Psoas muscle (tissue), 8 donors: Measurements from ENCODE around the gene PLXDC2. TPM values are rescaled to one million over a fixed set of nuclear protein-coding genes. Genes with fewer than 3 reads are reported as not detected.

Experiments
- ATAC-seq, 4 donors: fragments of 200-7000 bp; cut with Tn5 transposase; one replicate each; pipeline ENCODE4 v1.9.1; 2020; ENCODE audit warnings: moderate library complexity in 3 of 4, mild to moderate bottlenecking in 2 of 4
- DNase-seq, 2 donors: peaks; one replicate each; pipeline ENCODE4 v3.0.0-alpha.2; 2020
- H3K27ac ChIP-seq: fragments of 200-600 bp; one replicate; pipeline ENCODE4 v1.8.0; 2022
- H3K27me3 ChIP-seq, 3 donors: fragments of 200-600 bp in 1 of 3; one replicate each; pipeline versions ENCODE4 v1.6.1 to v1.8.0; 2013 to 2022; ENCODE audit warnings: low read length in 2 of 3, mild to moderate bottlenecking in 2 of 3, moderate library complexity in 1 of 3; ENCODE audit not compliant: insufficient read depth in 3 of 3
- H3K36me3 ChIP-seq, 2 donors: fragments of 200-600 bp in 1 of 2; one replicate each; pipeline versions ENCODE4 v1.6.1 to v1.8.0; 2013 to 2022; ENCODE audit warnings: low read depth in 1 of 2, mild to moderate bottlenecking in 1 of 2, moderate library complexity in 1 of 2; ENCODE audit not compliant: insufficient read depth in 1 of 2
- H3K4me1 ChIP-seq: fragments of 200-600 bp; one replicate; pipeline ENCODE4 v1.8.0; 2022
- H3K4me3 ChIP-seq: fragments of 200-600 bp; one replicate; pipeline ENCODE4 v1.8.0; 2022; ENCODE audit warnings: mild to moderate bottlenecking
- H3K9me3 ChIP-seq: fragments of 200-600 bp; one replicate; pipeline ENCODE4 v1.8.0; 2022
- WGBS, 3 donors: extraction: QIAGEN DNeasy Blood & Tissue Kit; methylation state at CpG; one replicate each; pipeline versions ENCODE4 v1.1.6 to v1.1.7; 2013; 5-methylcytosine and 5-hydroxymethylcytosine counted together
- intact Hi-C, 2 donors: fragments of 100-400 bp; cut with DNase I; formaldehyde crosslinking; loops; one replicate each; pipeline versions ENCODE4 v1.11.0 to v1.14.2; 2022
- polyA plus RNA-seq, 3 donors: library from polyadenylated mRNA; stranded (reverse); fragments of 200-250 nt; gene quantifications; one replicate each; pipeline ENCODE4 v1.2.3, GENCODE V29; 2013
- total RNA-seq, 4 donors: library from RNA; stranded (reverse); fragmentation: NEBNext Ultra II Directional in 2 of 4; extraction: Animal tissue kit (Norgen Biotek cat#: 25700) in 2 of 4; gene quantifications; one replicate each; pipeline versions ENCODE4 v1.2.1 to v1.2.4, GENCODE V29; 2021 to 2023
- TF ChIP-seq, protein P1 (sequence below): fragments of 200-600 bp; IDR thresholded peaks from one replicate; pipeline ENCODE4 v1.8.0; 2022; ENCODE audit warnings: antibody characterized with exemption
- donor health status: healthy with polysubstance abuse.
- donor health status: DM: no; HTN: no; CAD: no; lungs with moderate emphysema.
- donor health status: Bipolar disorder and iron deficiency.
- donor health status: healthy.
- donor health status: DM: yes; HTN: yes; CAD: no.
- donor health status: DM: no; HTN: no; CAD: no.
- donor health status: DM: no; HTN: no; CAD: no.
- donor health status: DM: yes; HTN: yes; CAD: no.

The PLXDC2 gene
- total and polyA plus RNA-seq, 7 donors, result 2.3 to 21.4 (median 9.2) TPM

DNA sequence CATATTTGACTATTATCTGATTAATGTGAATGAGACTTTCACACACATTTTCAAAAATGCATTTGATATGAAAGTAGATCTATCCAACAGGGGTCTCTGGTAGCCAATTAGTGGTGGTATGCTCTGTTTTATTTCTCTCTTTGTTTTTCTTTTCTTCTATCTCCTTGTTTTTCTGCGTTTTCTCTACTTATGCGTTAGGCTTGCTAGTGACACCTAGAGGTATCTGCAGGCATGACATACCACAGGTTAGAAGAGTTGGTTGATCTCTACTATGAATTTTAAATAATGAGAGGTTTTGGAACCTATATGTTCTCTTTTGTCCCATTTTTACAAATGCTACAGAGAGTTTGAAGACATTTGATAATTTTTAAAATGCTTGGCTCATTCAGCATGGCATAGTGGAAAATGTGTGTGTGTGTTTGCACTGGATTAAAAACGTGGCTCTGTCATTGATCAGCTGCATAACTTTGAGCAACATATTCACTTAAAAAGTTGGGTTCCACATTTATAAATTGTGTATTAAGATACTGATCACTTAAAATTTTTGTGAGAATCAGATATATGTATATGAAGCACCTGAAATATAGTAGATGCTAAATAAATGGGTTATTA, 28.1 kb upstream of the PLXDC2 start:
- WGBS, 3 donors, result 11 to 22% (median 20%) methylated on average over 3 of the region's 3 CpGs

DNA sequence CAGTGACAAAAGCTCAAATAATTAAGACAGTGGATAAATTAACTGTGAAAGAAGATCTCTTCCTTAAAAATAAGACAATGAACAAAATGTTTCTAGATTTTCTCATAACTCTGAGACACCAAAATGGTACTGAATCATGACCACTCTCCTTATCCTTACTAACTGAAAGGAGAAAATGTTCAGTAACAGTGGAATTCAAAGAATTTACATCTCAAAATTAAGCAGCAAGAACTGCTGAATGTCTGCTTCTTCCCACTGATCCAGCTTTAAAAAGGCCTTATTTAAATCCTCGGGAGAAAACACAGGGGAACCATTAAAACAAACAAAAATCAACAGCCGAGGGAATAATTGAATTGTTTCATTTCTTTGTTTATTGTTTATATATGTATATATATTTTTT, 27.3 kb upstream of the PLXDC2 start:
- Histone ChIP-seq H3K4me1 (no peaks in the 10 kb centered on the region), H3K4me3 (no peak overlapping the region), H3K27ac (no peak overlapping the region), H3K9me3 (no peaks in the 10 kb centered on the region), H3K36me3 (no peaks in the 10 kb centered on the region), H3K27me3 (no peaks in the 10 kb centered on the region)
- 64 to 70% (median 65%) methylated on average over 2 of the region's 2 CpGs for WGBS, 3 donors
- DNase-seq (no peak), ATAC-seq (no peak)
- intact Hi-C loops, result loop anchor here in 1 of 2 donors (10.0 kb wide), 1 partner anchor 374 kb away; no protein-coding TSS in a partner anchor
- TF ChIP-seq, protein P1, sequence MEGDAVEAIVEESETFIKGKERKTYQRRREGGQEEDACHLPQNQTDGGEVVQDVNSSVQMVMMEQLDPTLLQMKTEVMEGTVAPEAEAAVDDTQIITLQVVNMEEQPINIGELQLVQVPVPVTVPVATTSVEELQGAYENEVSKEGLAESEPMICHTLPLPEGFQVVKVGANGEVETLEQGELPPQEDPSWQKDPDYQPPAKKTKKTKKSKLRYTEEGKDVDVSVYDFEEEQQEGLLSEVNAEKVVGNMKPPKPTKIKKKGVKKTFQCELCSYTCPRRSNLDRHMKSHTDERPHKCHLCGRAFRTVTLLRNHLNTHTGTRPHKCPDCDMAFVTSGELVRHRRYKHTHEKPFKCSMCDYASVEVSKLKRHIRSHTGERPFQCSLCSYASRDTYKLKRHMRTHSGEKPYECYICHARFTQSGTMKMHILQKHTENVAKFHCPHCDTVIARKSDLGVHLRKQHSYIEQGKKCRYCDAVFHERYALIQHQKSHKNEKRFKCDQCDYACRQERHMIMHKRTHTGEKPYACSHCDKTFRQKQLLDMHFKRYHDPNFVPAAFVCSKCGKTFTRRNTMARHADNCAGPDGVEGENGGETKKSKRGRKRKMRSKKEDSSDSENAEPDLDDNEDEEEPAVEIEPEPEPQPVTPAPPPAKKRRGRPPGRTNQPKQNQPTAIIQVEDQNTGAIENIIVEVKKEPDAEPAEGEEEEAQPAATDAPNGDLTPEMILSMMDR, result no peak

More for the DNA sequence above, 28.1 kb upstream of the PLXDC2 start:
- TF ChIP-seq, protein P1, result peak; percentile 73
- Histone ChIP-seq H3K27ac (no peak overlapping the region), H3K27me3 (no peaks in the 10 kb centered on the region), H3K4me1 (no peaks in the 10 kb centered on the region), H3K36me3 (no peaks in the 10 kb centered on the region), H3K4me3 (no peak overlapping the region), H3K9me3 (no peaks in the 10 kb centered on the region)
- DNase-seq, result no peak
- ATAC-seq, result no peak
- intact Hi-C loops, result loop anchor here in 1 of 2 donors (10.0 kb wide), 1 partner anchor 373 kb away; no protein-coding TSS in a partner anchor

DNA sequence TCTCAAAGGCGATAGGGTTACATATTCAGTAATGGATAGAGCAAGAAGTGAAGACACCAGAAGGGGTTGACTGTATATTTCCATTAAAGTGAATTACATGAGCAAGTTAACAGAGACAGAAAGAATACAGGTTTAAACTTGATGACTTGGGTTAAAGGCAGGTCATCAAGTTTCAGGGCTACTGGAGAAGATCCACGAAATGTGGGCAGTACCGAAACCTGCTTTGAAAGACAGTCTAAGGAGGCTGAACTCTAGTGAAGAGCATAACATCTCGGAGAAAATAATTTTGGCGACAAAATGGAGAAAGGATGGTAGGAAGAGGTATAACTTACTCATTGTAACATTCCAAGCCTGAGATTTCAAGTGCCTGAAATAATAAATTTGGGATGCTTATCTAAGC, 26.6 kb upstream of the PLXDC2 start:
- DNase-seq (no peak), ATAC-seq (no peak)
- 80 to 94% (median 87%) methylated on average over 5 of the region's 5 CpGs for WGBS, 3 donors
- Histone ChIP-seq H3K4me3 (no peak overlapping the region), H3K36me3 (no peaks in the 10 kb centered on the region), H3K27ac (no peak overlapping the region), H3K27me3 (no peaks in the 10 kb centered on the region), H3K9me3 (no peaks in the 10 kb centered on the region), H3K4me1 (no peaks in the 10 kb centered on the region)
- TF ChIP-seq, protein P1, result no peak
- intact Hi-C loops, result loop anchor here in 1 of 2 donors (10.0 kb wide), 1 partner anchor 375 kb away; no protein-coding TSS in a partner anchor

DNA sequence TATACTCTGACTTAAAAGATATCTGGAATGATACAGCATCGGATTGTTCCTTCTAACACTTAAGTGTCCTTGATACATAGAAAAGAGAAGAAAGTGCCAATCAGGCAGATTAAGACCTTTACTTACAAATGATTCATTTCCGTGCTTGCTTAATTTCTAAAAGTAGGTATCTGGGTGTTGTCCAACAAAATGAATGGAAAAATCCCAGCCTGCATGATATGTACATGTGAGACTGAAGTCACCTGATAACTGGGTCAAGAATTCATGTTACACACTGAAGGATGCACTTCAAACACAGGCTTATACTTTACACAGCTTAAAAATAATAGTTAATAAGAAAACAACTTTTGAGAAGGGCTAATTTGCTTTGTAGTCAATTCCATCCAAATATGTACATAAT, 25.2 kb upstream of the PLXDC2 start:
- no peaks in the 10 kb centered on the region for H3K27me3 ChIP-seq
- ATAC-seq (no peak), DNase-seq (no peak)
- no peak overlapping the region for H3K27ac ChIP-seq
- H3K9me3 ChIP-seq, result no peaks in the 10 kb centered on the region
- WGBS, 3 donors, result 61 to 75% (median 74%) methylated on average over 2 of the region's 2 CpGs
- H3K4me1 ChIP-seq, result no peaks in the 10 kb centered on the region
- no peak overlapping the region for H3K4me3 ChIP-seq
- intact Hi-C loops, result no loop called here
- TF ChIP-seq, protein P1, result no peak
- H3K36me3 ChIP-seq, result no peaks in the 10 kb centered on the region

DNA sequence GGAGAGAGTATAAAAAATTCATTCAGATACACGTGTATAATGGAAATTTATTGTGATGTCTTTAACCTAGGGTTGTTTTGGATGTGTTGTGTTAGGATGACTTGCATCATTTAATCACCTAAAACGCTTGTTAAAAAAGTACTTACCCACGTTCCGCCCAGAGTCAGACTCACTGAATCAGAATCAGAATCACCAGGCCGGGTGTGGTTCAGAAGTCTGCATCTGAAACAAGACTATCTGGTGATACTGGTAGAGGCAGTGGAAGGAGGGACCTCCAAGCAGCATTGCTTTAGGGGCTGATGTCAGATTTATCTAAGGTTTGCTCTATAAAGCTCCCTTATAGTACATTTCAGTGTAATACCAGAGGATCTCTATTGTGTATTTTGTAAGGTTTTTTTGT, 20.5 kb upstream of the PLXDC2 start:
- ATAC-seq (no peak), DNase-seq (no peak)
- TF ChIP-seq, protein P1, result no peak
- Histone ChIP-seq H3K4me1 (no peaks in the 10 kb centered on the region), H3K27ac (no peak overlapping the region), H3K36me3 (no peaks in the 10 kb centered on the region), H3K9me3 (no peaks in the 10 kb centered on the region), H3K4me3 (no peak overlapping the region), H3K27me3 (no peaks in the 10 kb centered on the region)
- intact Hi-C loops, result no loop called here
- 86 to 93% (median 88%) methylated on average over 5 of the region's 5 CpGs for WGBS, 3 donors
